ENCODE results near the gene ARHGAP26. TPM values are rescaled to one million over a fixed set of nuclear protein-coding genes. Genes with fewer than 3 reads are reported as not detected.

The ARHGAP26 gene
- total RNA-seq, 1 donor from 2014 or later: 14.1 TPM

DNA sequence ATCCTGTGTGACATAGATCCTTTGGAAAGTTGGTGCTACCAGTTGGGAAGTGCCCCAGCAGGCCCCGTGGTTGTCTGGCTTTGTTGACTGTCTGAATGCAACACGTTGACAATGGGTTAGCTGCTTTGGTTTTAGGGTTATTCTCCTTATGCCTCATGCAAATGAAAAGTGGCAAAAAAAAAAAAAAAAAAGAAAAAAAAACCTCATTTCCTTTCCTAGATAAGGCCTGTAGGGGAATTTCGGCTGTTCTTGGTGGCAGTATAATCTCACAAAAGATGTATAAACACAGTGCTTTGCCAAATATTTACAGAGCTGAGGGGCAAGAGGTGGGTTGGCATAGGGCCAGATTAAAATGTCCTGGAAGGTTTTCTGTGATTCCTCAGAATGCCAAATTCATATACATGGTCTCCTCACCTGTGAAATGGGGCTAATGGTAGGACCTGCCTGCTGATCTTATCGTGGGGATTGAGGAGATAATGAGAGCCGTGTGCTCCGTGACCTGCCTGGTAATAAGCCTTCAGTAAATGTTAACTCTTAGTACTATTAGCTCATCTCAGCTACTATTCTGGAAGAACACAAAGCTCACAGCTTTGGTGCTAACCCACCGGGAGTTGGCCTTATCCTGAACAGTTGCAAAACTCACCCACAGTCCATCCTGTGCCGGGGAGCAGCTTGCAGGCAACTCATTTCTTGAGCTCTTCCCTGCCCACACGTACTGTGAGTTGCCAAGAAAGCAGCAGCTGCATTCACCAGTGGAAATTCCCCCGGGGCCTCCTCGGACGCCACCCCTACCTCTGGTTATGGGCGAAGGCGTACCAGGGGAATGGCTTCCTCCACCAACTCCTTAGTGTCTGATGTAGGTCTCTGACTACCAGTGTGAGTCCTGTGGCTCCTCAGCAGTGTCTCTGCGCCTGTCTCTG lies 413.0 kb downstream of the ARHGAP26 start:
- DNase-seq (ENCODE audit: extremely low spot score, unreplicated experiment): no peak
- Mint-ChIP-seq H3K27me3 (ENCODE audit: unreplicated experiment) (no peaks in the 10 kb centered on the region), H3K27ac (ENCODE audit: unreplicated experiment) (no peak overlapping the region), H3K4me1 (ENCODE audit: unreplicated experiment) (peaks cover 7% of the 10 kb centered on the region), H3K9me3 (ENCODE audit: unreplicated experiment) (no peaks in the 10 kb centered on the region), H3K36me3 (ENCODE audit: unreplicated experiment) (no peaks in the 10 kb centered on the region), H3K4me3 (ENCODE audit: unreplicated experiment) (no peak overlapping the region)
- TF ChIP-seq, protein P1, sequence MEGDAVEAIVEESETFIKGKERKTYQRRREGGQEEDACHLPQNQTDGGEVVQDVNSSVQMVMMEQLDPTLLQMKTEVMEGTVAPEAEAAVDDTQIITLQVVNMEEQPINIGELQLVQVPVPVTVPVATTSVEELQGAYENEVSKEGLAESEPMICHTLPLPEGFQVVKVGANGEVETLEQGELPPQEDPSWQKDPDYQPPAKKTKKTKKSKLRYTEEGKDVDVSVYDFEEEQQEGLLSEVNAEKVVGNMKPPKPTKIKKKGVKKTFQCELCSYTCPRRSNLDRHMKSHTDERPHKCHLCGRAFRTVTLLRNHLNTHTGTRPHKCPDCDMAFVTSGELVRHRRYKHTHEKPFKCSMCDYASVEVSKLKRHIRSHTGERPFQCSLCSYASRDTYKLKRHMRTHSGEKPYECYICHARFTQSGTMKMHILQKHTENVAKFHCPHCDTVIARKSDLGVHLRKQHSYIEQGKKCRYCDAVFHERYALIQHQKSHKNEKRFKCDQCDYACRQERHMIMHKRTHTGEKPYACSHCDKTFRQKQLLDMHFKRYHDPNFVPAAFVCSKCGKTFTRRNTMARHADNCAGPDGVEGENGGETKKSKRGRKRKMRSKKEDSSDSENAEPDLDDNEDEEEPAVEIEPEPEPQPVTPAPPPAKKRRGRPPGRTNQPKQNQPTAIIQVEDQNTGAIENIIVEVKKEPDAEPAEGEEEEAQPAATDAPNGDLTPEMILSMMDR (IDR thresholded peaks at IDR 0.05): no peak

DNA sequence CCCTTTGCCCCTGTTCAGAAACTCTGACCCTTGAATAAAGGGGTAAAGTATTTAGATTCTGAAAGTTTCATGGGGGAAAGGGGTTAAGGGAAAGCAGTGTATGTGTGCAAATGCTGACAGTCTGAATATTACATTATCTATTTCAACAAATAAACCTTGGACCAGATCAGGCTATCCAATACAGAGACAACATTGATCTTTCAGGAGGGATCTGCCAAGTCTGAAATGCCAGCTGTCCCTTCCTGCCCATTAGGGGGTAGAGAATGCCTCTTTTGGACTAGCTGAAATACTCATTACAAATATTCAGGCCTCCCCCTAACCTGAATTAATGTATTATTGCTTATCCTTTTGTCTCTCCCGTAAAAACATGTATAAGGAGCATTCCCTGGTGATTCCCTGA lies 413.8 kb downstream of the ARHGAP26 start:
- Mint-ChIP-seq H3K27ac (ENCODE audit: unreplicated experiment) (no peak overlapping the region), H3K36me3 (ENCODE audit: unreplicated experiment) (no peaks in the 10 kb centered on the region), H3K9me3 (ENCODE audit: unreplicated experiment) (no peaks in the 10 kb centered on the region), H3K4me3 (ENCODE audit: unreplicated experiment) (no peak overlapping the region), H3K27me3 (ENCODE audit: unreplicated experiment) (no peaks in the 10 kb centered on the region), H3K4me1 (ENCODE audit: unreplicated experiment) (peaks cover 7% of the 10 kb centered on the region)
- DNase-seq (ENCODE audit: extremely low spot score, unreplicated experiment): no peak
- TF ChIP-seq, protein P1 (IDR thresholded peaks at IDR 0.05): no peak

DNA sequence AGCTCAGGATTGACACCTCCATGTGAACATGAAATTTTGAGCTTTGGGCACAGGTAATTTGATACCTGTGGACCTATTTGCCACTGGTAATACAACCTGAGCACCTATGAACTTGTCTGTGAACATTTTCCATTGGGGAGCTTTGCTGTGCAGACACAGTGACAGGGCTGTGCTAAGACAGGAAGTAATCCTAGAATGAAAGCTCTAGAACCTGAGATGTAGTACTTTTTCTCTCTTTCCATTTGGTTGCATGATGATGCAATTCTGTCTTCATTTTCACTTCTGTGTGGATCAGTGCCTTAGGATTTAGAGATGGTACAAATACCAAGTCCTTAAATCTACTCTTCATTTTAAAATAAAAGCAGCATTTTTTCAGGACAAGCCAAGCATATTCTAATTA lies 416.4 kb downstream of the ARHGAP26 start:
- H3K4me3 Mint-ChIP-seq (ENCODE audit: unreplicated experiment): no peak overlapping the region
- no peak for DNase-seq (ENCODE audit: extremely low spot score, unreplicated experiment)
- no peak overlapping the region for H3K27ac Mint-ChIP-seq (ENCODE audit: unreplicated experiment)
- H3K9me3 Mint-ChIP-seq (ENCODE audit: unreplicated experiment): peaks cover 4% of the 10 kb centered on the region
- TF ChIP-seq, protein P1 (IDR thresholded peaks at IDR 0.05): no peak
- no peaks in the 10 kb centered on the region for H3K36me3 Mint-ChIP-seq (ENCODE audit: unreplicated experiment)
- peaks cover 7% of the 10 kb centered on the region for H3K4me1 Mint-ChIP-seq (ENCODE audit: unreplicated experiment)
- no peaks in the 10 kb centered on the region for H3K27me3 Mint-ChIP-seq (ENCODE audit: unreplicated experiment)

DNA sequence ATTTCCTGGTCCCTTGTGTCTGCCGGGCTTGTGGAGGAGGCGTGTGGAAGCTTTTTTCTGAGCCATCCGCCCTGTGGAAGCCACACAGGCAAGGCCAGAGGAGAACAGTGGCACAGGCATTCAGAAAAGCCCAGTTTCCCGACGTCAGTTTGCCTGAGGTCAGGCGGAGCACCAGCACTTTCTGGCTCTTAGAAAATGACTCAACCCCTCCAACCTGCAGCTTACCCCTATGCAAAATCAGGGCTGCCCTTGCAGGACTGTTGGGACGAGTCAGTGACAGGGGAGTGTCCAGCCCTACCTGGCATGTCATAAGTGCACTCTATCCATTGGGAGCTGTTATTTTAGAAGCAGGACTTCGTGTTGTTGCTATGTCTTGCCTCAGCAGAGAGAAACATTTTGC lies 417.3 kb downstream of the ARHGAP26 start:
- H3K4me3 Mint-ChIP-seq (ENCODE audit: unreplicated experiment): no peak overlapping the region
- H3K4me1 Mint-ChIP-seq (ENCODE audit: unreplicated experiment): peaks cover 7% of the 10 kb centered on the region
- H3K36me3 Mint-ChIP-seq (ENCODE audit: unreplicated experiment): no peaks in the 10 kb centered on the region
- peaks cover 4% of the 10 kb centered on the region for H3K9me3 Mint-ChIP-seq (ENCODE audit: unreplicated experiment)
- no peak overlapping the region for H3K27ac Mint-ChIP-seq (ENCODE audit: unreplicated experiment)
- DNase-seq (ENCODE audit: extremely low spot score, unreplicated experiment): no peak
- no peaks in the 10 kb centered on the region for H3K27me3 Mint-ChIP-seq (ENCODE audit: unreplicated experiment)
- TF ChIP-seq, protein P1 (IDR thresholded peaks at IDR 0.05): no peak

DNA sequence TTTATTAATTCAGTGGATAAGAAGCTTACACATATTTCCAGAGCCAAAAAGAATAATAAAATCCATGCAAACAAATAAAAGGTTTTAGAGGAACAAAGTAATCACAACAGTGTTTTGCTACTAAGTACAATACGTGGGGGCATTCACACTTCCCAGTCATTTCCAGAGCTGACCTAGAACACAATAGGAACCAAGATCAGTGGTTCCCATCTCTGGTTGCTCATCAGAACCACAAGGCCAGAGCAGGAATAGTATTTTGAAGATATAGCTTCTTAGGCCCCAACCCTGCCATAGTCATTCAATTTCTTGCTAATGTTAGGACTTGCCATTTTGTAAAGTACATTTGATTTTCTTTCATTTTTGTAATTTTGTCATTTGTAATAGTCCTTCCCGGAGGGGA lies 417.9 kb downstream of the ARHGAP26 start:
- Mint-ChIP-seq H3K9me3 (ENCODE audit: unreplicated experiment) (peaks cover 4% of the 10 kb centered on the region), H3K4me3 (ENCODE audit: unreplicated experiment) (no peak overlapping the region), H3K36me3 (ENCODE audit: unreplicated experiment) (no peaks in the 10 kb centered on the region), H3K27ac (ENCODE audit: unreplicated experiment) (no peak overlapping the region), H3K4me1 (ENCODE audit: unreplicated experiment) (peaks cover 7% of the 10 kb centered on the region), H3K27me3 (ENCODE audit: unreplicated experiment) (no peaks in the 10 kb centered on the region)
- TF ChIP-seq, protein P1 (IDR thresholded peaks at IDR 0.05): no peak
- no peak for DNase-seq (ENCODE audit: extremely low spot score, unreplicated experiment)

All from osteocyte (in vitro differentiated cells).